GM13977 (cell line): Measurements from ENCODE around the gene CYP24A1.

ENCODE experiments used
- DNase-seq: peaks from one replicate; pipeline ENCODE4 v3.0.0; 2012; ENCODE audit warnings: low spot score
- in situ Hi-C: fragments of 300-500 bp; cut with MboI; formaldehyde crosslinking; loops from one replicate; pipeline ENCODE4 v1.12.0; 2022; ENCODE audit warnings: low sequenced_read_pairs, low pct_unique_long_range_greater_than_20kb, mixed read lengths, inconsistent platforms; ENCODE audit not compliant: unreplicated experiment
- TF ChIP-seq, protein P1 (sequence below): IDR thresholded peaks from 2 replicates; pipeline ENCODE4 v1.5.1; 2012; ENCODE audit warnings: mild to moderate bottlenecking, control low read depth; ENCODE audit not compliant: insufficient read depth; ENCODE audit errors: extremely low read depth, missing control alignments

The CYP24A1 gene

DNA sequence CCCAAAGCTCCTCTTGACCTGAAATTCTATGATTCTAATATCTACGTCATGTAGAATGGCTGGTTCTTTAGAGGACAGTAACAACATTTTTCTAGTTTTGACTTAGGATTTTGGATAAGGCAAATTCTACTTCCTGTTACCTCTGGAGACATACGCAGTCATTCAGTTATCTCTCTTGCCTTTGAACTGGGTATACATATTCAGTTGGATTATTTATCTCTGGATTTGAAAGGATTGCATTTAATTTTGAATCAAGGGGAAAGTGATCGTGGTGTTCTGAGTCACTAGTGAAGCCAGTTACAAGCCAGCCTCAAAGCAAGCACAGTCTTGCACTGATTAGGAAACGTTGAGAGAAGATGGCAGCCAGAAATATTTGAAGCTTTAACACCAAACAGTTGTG lies 68.1 kb downstream of the CYP24A1 start:
- DNase-seq = no peak
- in situ Hi-C loops = loop anchor here (10.0 to 25.0 kb wide), 2 partner anchors 99 to 532 kb away; partner anchors contain the start of gene PFDN4
- TF ChIP-seq, protein P1, sequence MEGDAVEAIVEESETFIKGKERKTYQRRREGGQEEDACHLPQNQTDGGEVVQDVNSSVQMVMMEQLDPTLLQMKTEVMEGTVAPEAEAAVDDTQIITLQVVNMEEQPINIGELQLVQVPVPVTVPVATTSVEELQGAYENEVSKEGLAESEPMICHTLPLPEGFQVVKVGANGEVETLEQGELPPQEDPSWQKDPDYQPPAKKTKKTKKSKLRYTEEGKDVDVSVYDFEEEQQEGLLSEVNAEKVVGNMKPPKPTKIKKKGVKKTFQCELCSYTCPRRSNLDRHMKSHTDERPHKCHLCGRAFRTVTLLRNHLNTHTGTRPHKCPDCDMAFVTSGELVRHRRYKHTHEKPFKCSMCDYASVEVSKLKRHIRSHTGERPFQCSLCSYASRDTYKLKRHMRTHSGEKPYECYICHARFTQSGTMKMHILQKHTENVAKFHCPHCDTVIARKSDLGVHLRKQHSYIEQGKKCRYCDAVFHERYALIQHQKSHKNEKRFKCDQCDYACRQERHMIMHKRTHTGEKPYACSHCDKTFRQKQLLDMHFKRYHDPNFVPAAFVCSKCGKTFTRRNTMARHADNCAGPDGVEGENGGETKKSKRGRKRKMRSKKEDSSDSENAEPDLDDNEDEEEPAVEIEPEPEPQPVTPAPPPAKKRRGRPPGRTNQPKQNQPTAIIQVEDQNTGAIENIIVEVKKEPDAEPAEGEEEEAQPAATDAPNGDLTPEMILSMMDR = no peak

DNA sequence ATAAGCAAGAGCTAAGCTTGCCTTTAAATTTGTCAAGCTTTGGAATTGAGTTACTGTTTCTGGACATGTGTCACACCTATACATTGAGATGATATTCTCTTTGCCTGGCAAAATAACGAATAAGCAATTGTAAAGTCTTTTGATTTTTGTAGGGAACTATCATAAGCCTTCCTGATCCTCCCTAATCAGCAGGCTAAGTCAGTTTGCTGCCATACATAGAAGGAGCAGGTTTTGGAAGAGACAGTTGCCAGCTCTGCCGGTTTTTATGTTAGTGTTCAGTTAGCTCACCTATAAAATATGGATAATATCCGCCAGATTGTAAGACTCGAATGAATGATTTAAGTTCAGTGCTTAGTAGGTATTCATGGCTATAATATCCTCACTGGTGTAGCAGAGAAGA lies 69.0 kb downstream of the CYP24A1 start:
- in situ Hi-C loops = loop anchor here (10.0 to 25.0 kb wide), 2 partner anchors 100 to 533 kb away; partner anchors contain the start of gene PFDN4
- DNase-seq = no peak
- TF ChIP-seq, protein P1 = no peak

DNA sequence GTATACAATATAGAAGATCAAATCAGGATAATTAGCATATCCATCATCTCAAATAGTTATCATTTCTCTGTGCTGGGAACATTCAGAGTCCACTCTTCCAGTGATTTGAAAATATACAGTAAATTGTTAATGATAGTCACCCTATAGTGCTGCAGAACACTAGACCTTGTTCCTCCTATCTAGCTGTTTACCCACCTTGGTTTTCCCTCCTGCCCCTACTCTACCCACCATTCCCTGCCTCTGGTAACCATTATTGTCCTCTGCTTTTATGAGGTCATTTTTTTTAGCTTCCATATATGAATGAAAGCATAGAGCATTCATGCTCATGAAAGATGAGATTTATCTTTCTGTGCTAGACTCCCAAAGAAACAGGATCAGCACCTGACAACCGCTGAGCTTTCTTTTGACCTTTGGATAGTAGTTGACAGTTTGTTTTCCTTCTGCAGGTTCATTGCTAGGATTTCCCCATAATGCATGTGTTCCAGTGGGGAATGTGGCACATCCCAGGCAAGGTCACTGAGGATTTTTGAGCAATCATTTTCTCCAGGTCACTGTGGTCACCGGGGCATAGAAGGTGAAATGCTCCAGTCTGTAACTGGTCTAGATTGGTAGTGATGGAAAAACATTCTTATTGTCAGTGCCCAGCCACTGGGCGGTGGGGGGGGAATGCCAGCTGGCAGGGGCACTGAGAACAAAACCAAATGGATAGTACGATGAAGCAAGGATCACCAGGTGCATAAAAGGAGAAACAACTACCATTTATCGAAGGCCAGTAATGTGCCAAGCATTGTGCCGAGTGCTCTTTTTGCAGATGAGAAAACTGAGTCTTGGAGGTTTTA lies 69.8 kb downstream of the CYP24A1 start:
- in situ Hi-C loops = loop anchor here (10.0 to 25.0 kb wide), 2 partner anchors 101 to 533 kb away; partner anchors contain the start of gene PFDN4

More for the DNA sequence above, 69.8 kb downstream of the CYP24A1 start:
- TF ChIP-seq, protein P1 = no peak
- no peak for DNase-seq
